ENCODE data around the gene DFFB.
"Not testable (repeated sequence)": the region's sequence is repeated elsewhere in the genome, so short reads cannot be mapped to it uniquely, and the experiment has no call there.

Gene DFFB, protein sequence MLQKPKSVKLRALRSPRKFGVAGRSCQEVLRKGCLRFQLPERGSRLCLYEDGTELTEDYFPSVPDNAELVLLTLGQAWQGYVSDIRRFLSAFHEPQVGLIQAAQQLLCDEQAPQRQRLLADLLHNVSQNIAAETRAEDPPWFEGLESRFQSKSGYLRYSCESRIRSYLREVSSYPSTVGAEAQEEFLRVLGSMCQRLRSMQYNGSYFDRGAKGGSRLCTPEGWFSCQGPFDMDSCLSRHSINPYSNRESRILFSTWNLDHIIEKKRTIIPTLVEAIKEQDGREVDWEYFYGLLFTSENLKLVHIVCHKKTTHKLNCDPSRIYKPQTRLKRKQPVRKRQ

DNA sequence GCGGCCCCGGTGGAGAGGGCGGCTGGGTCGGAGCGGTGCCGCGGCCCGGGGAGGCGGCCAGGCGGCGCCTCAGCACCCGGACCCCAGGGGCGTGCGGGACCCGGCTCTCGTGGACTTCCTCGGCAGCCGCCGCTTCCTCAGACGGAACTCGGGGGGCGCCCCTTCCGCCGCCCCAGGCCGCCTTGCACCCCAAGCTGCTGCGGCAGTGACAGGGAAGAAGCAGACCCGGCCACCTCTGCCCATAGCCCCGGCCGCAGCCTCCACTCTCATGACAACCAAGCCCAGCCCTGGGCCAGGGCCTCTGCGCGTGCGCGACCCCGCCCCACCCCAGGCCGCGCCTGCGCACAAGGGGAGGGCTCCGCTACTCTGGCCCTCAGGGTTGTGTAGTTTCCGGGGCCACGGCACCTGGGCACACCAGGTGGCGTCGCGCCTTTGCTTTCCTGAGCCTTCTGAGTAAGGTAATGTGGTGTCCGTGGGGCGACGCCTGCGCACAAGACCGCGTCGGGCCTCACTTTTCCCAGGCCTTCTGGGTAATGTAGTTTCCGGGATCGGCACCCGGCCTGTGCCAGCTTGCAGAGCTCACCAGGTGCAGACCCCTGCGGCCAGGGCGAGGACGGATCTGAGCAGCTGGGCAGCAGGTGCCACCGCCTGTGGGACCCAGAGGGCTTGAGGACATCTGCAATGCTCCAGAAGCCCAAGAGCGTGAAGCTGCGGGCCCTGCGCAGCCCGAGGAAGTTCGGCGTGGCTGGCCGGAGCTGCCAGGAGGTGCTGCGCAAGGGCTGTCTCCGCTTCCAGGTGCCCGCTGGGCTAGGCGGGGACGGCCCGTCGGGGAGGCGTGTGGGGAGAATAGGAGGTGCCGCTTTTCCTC lies at the start of gene DFFB, which contains the start of gene CEP104:
DFFB (plus strand) TSS at position 554 of the 868 bp plus-strand sequence; CDS start at position 682, 128 bp downstream.
CEP104 (minus strand) TSS at position 289 of the 868 bp plus-strand sequence. CDS start 4,804 bp downstream, outside the sequence.
- DNase-seq = peak; percentile 12 to 97 (median 83)

DNA sequence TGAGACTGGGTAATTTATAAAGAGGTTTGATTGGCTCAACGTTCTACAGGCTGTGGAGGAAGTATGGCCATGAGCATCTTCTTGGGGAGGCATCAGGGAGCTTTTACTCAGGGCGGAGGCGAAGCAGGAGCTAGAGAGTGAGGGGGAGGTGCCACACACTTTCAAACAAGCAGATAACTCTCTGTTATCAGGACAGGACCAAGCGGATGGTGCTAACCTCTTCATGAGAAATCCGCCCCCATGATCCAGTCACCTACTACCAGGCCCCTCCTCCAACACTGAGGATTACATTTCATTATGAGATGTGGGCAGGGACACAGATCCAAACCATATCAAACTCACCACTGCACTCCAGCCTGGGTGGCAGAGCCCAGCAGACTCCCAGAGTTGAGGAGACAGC lies 49.5 kb upstream of the DFFB start:
- no peak for DNase-seq

DNA sequence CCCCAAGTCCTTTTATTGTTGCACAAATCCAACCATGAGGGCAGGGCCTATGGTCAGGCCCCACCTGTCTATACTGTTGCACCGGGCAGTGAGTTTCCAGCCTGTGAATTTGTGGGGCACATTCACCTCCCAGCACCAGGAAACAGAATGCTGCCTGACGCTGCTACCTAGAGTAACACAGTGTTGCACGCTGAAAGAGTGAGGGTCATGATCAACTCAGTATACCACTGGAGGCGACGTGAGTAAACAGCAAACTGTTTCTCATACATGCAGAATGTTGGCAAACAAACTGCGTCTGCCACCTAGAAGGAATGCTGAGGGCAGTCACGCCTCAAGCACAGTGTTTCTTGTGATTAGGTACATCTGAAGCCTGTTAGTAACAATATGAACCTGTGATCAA lies 47.6 kb upstream of the DFFB start:
- DNase-seq = no peak

DNA sequence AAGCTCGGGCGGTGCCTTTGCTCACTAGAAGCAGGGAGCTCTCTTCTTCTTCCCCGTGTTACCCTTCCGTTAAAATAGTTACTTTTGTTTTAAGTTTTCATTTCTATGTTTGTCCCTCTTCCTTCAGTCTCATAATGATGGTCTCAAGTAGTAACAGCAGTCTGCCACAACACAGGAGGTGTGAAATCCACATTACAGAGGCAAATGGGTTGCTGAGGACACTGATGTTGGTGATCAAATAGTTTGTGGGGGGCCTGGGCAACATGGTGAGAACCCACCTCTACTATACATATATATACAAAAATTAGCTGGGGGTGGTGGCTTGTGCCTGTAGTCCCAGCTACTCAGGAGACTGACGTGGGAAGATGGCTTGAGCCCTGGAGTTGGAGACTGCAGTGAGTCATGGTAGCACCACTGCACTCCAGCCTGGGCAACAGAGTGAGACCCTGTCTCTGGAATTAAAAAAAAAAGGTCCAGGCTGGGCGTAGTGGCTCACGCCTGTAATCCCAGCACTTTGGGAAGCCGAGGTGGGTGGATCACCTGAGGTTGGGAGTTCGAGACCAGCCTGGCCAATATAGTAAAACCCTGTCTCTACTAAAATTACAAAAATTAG lies 47.0 kb upstream of the DFFB start:
- DNase-seq = not testable (repeated sequence)

DNA sequence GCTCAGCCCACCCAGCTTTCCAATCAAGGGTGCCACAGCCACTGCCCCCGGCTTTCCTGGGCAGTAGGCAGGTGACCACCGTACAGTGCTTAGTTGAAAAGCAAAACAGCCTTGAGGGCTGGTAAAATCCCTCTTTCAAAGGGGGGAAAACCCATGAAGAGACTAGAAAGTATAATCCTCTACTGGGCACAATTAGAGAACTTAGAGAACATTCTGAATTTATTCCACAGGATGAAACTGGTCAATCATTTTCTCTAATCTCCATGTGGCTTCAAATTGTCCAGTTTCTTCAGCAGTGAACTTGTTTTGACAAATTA lies 45.7 kb upstream of the DFFB start:
- no peak for DNase-seq

DNA sequence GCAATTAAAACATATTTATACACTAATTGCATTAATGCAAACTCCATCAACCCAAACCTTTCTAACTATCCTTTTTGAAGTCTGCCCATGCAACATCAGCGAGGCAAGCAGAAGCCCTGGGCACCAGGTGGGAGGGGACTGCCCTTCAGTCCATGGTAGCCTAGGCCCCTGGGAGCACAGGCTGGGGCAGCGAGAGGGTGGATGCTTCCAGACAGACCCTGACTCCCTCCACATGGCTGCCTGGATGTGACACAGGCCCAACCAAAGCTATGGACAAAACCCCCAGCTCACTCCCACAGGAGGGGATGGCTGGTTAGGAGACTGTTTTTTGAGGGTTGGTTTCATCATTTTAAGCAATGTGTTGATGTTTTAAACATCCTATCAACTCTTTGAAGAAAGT lies 43.2 kb upstream of the DFFB start:
- no peak for DNase-seq

DNA sequence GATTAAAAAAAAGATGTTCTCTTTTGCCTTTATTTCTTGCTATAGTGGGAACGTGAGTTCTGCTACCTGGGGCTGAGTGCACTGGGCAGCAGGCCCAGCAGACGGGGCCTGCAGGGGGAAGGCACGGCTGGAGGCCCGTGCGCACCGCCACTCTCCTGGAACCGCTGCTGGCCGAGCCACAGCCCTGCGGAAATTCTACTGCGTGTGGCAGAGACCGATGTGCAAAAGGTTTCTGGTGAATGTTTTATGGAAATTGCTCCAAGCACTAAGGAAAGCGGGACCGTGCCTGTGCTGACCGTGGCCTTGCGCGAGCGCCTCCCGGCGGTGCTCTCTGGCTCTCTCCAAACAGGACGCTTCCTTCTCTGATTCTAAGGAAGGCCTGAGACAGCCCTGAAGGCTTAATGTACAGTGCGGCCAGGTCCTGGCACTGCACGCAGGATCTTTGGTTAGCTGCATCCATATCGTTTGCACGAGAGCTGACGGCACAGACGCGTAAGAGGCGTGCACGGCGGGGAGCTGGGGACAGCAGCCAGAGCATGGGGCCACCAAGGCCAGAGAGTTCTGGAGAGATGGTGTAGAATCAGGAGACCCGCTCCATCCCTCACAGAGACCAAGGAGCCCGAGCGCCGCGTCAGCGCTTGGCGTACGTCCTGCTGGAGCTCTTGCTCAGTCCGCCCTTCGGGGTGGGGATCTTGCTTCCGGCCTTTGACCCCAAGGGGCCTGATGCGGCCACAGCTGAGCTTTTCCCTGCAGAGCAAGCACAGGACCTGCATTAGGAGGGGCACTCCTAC lies 42.3 kb upstream of the DFFB start:
- DNase-seq = no peak

DNA sequence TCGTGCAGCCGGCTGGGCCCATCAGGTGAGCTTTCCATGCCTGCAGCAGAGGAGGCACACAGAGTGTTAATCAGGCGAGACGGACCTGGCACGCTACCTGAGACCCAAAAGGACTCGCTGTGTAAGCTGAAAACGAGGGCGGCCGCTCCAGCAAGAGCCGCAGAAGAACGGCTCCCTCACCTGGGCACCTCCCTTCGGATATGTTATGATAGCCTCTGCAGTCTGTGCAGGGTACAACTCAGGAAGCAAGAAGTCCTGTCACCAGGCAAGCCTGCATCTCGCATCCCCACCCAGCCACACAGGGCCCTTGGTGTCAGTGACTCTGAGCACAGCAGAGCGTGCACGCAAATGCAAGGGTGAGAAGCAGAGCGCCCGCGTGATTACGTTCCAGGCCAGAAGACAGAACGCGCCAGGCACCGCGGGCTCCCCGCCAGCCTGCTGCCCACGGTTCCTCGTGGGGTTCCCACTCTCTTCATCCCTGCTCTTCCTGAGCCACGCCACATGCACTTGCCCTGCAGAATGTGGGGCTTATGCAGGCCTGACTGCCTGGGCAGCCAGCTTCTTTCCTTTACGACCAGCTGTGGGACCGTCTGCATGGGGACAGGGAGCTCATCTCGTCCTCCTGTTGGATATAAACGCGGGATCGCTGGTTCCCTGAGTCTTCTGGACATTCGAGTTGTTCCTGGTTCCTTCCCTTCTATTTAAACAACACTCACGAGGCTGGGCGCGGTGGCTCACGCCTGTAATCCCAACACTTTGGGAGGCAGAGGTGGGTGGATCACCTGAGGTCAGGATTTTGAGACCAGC lies 40.7 kb upstream of the DFFB start:
- no peak for DNase-seq

DNA sequence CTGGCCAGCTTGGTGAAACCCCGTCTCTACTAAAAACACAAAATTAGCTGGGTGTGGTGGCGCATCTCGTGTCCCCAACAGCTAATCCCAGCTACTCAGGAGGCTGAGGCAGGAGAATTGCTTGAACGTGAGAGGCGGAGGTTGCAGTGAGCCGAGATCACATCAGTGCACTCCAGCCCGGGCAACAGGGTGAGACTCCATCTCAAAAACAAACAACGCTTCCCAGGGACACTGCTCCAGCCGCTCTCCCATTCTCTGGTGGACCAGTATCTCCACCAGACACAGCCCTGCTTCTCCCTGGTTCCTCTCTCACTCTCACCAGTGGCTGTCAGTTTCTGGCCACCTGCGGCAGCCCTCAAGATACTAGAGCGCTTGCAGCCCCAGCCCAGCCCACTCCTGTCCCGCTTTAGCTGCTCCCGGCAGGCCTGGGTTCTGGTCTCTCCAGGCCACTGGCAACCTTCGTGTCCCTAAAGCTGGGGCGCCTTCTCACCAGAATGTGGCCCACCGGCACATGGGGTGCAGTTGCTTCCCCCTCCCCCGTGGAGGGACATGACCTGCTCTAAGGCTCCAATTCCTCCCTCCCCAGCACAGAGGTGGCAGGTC lies 40.0 kb upstream of the DFFB start:
- no peak for DNase-seq

DNA sequence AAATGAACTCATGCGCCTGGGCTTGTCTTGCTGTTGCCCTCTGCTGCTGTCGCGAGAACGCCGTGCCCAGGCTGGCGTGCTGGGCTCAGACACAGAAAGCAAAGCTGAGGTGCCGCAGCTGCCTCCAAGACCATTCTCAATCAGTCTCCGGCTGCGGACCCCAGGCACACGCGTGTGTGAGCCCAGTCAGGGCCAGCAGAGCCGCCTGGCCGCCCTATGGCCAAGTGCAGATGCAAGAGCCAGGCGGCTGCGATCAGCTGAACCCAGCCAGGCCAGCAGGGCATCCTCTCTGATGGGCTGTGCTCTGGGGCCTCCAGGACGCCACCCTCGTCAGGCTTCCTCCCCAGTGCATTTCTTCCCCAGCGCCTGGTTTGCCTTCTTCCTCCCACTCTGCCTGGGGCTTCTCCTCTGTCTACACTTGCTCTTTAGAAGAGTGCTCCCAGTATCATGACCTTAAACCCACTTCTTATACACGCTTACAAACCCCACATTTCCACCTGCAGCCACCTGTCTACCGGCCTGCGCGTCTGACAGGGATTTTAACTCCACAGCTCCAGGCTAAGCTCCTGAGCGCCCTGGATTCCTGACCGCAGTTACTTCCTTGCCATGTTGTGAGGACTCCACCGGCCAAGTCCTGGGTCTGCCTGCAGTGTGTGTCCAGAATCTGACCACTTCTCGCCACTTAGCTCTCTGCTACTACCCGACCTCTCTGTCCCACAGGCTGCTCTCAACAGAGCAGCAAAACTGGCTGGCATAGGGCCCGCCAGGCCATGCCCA lies 39.3 kb upstream of the DFFB start:
- no peak for DNase-seq

DNA sequence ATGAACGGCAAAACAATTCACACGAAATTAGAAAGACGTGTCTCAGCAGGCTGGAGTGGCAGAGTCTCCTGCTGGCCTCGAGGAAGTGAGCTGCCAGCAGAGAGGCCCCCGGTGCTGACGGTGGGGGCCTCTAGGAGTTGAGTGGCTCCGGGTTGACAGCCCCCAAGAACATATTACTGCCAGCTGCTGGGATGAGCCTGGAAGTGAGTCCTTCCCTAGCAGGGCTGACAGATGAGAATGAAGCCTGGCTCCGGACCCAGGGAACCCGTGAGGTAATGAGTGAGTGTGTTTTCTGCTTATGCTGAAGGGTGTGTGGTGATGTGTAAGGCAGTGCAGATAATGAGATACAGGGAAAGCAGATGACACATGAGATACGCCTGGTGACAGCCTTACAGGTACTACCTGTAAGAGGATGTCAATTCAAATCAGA lies 37.5 kb upstream of the DFFB start:
- no peak for DNase-seq

DNA sequence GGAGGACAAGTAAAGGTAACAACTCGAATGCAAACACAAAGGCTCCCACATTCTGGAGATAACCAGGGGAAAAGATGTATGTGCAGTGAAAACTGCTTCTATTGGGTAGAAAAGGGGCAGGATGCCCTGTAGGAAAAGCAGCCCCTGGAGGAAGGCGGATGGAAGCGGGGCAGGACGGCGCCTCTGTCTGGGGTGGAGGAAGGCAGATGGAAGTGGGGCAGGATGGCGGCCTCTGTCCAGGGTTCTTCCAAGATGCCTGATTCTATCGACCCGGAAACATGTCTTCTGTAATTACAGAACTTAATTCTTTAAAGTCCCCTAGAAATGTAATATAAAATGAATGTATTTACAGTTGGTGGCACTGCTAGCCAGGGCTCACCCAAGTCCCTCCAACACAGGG lies 37.0 kb upstream of the DFFB start:
- no peak for DNase-seq

DNA sequence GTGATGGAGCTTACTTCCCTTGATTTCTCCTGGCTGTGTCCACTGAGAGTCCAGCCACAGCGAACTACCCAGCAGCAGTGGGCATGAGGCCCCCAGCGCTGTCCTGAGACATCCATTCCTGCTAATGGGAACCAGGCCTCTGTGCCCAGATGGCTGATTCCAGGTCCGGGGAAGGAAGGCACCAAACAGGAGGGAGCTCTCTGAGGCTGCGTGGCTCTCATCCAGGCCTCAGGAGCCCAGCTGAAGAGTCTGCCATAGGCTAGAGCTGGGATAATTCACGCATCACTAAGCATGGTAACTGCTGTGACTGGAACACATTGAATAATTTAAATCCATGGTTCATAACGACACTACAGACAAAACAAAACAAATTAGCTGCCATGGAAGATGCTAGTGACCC lies 36.3 kb upstream of the DFFB start:
- DNase-seq = no peak

DNA sequence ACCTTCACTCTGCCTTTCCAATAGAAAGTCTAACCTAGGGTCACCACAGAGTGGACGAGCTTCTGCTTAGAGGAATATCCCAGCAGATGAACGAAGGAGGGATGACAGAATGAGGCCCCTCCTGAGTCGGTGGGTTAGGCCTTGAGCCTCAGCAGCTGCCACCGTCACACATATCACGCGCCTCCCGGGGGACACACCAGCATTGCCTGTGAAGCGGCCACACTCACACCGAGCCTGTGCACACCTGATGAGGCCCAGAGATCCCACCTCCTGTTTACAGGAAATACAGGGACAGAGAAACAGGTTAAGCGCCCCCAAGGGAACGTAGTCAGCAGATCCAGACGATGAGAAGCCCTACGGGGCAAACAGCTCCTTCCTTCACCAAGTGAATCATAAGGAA lies 35.8 kb upstream of the DFFB start:
- DNase-seq = no peak

DNA sequence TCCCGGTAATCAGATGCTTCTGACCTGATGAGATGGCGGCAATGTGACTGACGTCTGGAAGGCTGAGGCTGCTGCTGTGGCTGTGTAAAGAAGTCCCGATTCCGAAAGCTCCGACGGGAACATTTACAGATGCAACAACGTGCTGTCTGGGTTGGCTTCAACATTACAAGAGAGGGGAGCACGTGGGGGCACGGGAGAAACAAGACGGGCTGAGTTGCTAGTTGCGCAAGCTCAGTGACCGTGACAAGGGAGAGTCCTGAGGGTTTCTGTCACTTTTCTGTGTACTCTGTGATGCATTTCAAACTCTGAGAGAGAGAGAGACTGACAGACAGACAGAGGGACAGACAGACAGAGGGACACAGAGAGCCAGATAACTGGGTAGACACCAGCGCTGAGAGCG lies 35.4 kb upstream of the DFFB start:
- DNase-seq = no peak

DNA sequence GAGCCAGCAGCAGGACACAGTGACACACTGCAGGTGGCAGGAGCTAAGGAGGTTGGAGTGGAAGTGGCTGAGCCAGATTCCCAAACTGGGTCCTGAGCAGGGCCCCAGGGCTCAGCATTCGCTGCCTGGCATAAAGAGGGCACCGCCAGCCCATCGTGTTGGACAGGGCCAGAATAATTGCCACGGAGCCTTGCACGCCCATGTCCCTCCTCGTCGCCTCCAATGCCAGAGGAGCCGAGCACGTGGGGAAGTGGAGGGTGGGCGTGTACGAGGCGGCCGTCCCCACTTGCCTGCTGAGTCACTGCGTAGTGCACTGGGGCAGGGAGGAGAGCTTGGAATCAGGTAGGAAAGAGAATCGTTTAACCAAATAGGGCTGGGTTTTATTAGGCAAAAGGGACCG lies 34.9 kb upstream of the DFFB start:
- DNase-seq = peak in 1 of 58 donors; percentile 11

DNA sequence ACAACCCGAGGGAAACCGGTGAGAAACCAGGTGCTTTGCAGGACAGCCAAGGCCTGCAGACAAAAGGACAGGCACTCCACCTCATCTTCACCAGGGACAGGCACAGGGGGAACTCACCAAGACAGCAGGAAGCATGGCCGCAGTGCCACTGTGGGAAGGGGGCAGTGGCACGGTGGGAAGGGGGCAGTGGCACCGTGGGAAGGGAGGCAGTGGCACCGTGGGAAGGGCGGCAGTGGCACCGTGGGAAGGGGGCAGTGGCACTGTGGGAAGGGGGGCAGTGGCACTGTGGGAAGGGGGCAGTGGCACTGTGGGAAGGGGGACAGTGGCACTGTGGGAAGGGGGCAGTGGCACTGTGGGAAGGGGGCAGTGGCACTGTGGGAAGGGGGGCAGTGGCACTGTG lies 32.6 kb upstream of the DFFB start:
- DNase-seq = no peak

DNA sequence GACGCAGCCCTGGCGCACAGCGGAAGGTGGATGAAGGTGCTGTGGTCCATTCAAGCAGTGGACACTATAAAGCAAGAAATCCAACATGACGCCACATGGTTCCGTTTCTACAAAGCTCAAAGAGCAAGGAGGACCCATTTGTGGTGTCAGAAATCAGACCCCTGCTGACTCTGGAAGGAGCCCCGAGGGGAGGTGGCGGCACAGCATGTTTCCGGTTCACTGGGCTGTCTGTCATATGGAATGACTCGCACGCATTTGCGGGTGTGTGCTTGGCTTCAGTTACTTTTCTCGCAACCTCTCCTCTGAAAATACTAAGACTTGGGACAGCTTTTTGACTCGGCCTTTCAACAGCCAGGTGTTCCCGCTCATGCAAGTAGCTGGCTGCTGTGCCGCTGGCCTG lies 31.9 kb upstream of the DFFB start:
- DNase-seq = no peak

DNA sequence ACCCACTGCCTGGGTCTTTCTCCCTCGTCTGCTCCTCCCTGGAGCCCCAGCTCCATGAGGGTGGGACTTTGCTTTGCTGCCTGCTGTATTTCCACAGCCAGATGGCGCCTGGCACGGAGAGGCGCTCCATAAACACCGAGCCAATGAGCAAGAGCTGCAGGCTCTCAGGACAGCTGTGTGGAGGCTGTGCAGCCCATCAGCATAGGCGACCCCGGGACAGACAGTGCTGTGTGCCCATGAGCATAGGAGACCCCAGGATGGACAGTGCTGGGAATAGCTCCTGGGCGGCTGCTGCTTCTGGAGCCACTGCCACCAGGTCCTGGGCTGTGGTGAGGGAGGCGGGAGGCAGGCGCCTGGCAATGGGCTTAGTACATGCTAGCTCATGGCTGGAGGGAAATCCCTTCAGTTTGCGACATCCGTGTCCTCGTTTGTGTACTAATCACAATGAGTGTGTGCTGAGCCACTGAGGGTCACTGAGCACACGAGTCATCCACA lies 29.4 kb upstream of the DFFB start:
- peak in 32 of 58 donors; percentile 9 to 63 (median 24) for DNase-seq
